Skeletal muscle satellite cell (primary cell): ENCODE results near the gene HGFAC.

ENCODE experiments used
- H3K27me3 ChIP-seq: 2 replicates; pipeline ENCODE4 v1.7.0; 2013; ENCODE audit warnings: low read length; ENCODE audit not compliant: control insufficient read depth, insufficient read depth
- H3K36me3 ChIP-seq: 2 replicates; pipeline ENCODE4 v1.7.0; 2013; ENCODE audit warnings: mild to moderate bottlenecking, control low read depth, low read length; ENCODE audit not compliant: insufficient read depth
- H3K4me1 ChIP-seq: 2 replicates; pipeline ENCODE4 v1.7.0; 2013; ENCODE audit warnings: low read length; ENCODE audit not compliant: control insufficient read depth, insufficient read depth
- H3K4me2 ChIP-seq: 2 replicates; pipeline ENCODE4 v1.7.0; 2013; ENCODE audit warnings: mild to moderate bottlenecking, low read length
- H3K4me3 ChIP-seq: 2 replicates; pipeline ENCODE4 v1.7.0; 2013; ENCODE audit warnings: low read length
- H3K9ac ChIP-seq: 2 replicates; pipeline ENCODE4 v1.7.0; 2013; ENCODE audit warnings: mild to moderate bottlenecking, low read depth, low read length, moderate library complexity
- H3K9me3 ChIP-seq: replicated peaks from 2 replicates; pipeline ENCODE4 v1.7.0; 2013; ENCODE audit warnings: mild to moderate bottlenecking, control low read depth, low read length

Gene HGFAC

DNA sequence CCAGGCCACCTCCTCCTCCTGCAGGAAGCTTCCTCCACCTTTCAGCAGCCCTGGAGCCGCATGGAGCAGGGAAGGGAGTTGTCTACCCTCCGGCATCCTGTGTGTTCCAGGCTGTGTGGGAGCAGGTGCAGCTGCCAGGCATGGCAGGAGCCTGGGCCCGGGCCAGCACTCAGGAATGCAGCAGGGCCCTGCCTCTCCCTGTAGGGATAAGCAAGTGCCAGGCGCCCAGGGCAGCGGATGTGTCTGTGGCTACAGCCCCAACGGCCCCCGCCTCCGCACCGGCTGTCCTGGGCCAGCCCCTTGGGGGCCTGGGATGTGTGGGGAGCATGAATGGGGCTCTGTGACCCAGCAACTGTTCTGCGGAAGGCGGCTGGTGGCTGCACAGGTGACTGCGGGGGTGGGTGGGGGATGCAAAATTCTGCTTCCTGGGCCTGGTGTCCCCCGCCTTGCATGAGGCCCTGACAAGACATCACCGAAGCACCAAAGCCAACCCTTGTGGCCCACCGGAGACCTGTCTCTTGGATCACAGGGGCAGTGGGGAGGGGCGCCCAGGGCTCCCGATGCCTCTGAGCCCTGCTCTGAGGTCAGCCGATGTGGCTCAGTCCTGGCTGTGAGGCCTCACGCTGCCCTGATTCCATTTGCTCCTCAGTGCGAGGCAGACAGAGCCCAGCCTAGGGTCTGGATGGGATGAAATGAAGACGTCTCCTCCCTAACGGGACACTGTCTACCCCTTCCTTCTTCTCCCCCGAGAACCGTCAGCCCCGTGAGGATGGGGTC lies 19.9 kb downstream of the HGFAC start:
- Histone ChIP-seq H3K9me3 (no peaks in the 10 kb centered on the region), H3K4me1 (peaks cover 27% of the 10 kb centered on the region), H3K4me3 (peak overlapping the region; percentile 1), H3K4me2 (peak overlapping the region; percentile 6), H3K9ac (peak overlapping the region; percentile 42), H3K36me3 (no peaks in the 10 kb centered on the region), H3K27me3 (peaks cover 17% of the 10 kb centered on the region)

DNA sequence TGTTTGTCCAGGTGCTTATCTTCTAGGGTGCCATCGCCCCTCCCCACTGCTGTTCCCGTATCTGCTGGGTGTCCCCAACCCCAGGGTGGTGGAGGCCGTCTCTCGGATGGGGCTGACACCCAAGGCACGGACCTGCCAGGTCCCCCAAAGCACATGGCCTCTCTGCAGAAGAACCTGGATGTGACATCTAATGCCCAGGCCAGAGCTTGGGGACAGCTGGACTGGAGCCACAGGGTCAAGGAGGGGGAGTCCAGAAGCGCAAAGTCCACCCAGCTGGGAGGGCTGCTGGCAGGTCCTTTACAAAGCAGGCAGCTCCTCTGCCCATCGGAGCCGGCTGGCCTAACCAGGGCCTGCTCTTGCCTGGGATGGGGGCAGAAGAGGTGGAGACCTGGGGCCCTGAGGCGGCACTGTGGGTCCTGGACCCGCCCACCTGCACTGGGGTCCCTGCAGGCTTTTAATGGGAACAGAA lies 20.6 kb downstream of the HGFAC start:
- peak overlapping the region; percentile 42 for H3K9ac ChIP-seq
- H3K27me3 ChIP-seq = peaks cover 17% of the 10 kb centered on the region
- no peaks in the 10 kb centered on the region for H3K36me3 ChIP-seq
- peak overlapping the region; percentile 60 for H3K4me3 ChIP-seq
- no peaks in the 10 kb centered on the region for H3K9me3 ChIP-seq
- H3K4me2 ChIP-seq = peak overlapping the region; percentile 52
- H3K4me1 ChIP-seq = peaks cover 27% of the 10 kb centered on the region

DNA sequence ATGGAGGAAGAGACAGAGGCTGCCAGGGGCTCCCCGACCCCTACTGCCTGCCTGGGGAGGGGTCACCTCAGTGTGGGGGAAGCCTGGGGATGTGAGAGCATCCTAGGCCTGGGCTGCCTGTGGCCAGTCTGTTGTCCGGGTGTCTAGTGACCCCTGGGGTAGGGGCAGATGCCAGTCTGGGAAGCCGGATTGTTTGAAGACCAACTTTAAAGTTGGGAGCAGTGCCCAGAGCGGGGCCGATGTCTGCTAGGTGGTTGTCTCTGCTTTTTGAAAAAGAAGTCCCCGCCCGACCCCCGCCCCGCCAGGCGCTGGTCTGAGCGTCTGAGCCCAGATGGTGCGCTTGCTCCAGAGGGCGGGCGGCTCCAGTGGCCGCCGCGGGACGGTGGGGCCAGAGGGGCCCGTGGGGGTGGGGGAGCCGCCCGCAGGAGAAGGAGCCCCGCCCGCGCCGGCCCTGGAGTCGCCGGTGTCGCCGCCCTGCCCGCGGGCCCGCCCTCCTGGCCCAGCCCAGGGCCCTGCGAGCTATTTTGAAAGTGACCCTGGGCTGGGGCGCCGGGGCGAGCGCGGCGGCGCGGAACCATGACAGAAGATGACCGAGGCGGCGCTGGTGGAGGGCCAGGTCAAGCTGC lies 21.1 kb downstream of the HGFAC start, which contains the start of gene DOK7:
Gene DOK7, plus strand, starts transcription at position 517 of the 626 bp plus-strand sequence. Its CDS starts 70 bp downstream, at position 587.
- peak within 1 kb of the TSS; percentile 62 for H3K4me3 ChIP-seq
- no peaks in the 10 kb centered on the region for H3K9me3 ChIP-seq
- H3K36me3 ChIP-seq = no peaks in the 10 kb centered on the region
- H3K27me3 ChIP-seq = peaks cover 17% of the 10 kb centered on the region
- H3K9ac ChIP-seq = peak within 1 kb of the TSS; percentile 69
- peak within 1 kb of the TSS; percentile 75 for H3K4me2 ChIP-seq
- peaks cover 27% of the 10 kb centered on the region for H3K4me1 ChIP-seq

DNA sequence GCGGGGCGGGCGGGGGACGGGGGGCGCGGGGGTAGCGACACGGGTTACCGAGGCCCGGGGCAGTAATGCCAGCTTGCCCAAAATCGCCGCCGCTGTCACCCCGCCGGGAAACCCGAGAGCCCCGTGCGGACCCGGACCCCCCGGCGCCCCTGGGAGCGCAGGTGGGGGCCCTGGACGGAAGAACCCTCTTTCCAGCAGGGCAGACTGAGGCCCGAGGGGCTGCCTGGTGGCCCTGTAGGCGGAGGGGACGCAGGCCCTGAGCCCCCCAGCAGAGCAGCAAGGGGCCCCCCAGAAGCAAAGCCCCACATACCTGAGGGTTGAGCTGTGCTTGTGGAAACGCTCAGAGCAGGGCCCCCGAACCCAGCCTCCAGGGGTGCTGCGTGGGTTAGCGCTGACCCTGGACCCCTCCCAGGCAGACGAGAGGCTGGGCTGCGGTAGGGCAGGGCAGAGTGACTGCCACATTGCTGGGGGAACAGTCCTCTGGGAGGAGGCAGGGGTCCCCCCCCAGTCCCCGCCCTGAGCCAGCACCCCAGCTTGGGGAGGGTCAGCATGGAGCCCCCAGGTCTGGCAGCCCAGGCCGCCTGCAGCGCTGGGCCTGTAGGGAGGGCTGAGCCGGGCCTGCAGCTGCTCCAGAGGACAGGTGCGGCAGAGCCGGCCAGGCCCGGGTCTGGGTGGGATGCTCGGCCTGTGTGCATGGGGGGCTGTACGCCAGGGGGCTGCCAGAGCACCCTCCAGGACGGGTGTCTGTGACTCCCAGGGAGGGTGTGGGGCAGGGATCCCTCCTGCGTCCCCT lies 22.0 kb downstream of the HGFAC start:
- Histone ChIP-seq H3K9ac (peak overlapping the region; percentile 69), H3K9me3 (no peaks in the 10 kb centered on the region), H3K4me2 (peak overlapping the region; percentile 75), H3K27me3 (peaks cover 14% of the 10 kb centered on the region), H3K36me3 (no peaks in the 10 kb centered on the region), H3K4me3 (peak overlapping the region; percentile 62), H3K4me1 (peaks cover 27% of the 10 kb centered on the region)

DNA sequence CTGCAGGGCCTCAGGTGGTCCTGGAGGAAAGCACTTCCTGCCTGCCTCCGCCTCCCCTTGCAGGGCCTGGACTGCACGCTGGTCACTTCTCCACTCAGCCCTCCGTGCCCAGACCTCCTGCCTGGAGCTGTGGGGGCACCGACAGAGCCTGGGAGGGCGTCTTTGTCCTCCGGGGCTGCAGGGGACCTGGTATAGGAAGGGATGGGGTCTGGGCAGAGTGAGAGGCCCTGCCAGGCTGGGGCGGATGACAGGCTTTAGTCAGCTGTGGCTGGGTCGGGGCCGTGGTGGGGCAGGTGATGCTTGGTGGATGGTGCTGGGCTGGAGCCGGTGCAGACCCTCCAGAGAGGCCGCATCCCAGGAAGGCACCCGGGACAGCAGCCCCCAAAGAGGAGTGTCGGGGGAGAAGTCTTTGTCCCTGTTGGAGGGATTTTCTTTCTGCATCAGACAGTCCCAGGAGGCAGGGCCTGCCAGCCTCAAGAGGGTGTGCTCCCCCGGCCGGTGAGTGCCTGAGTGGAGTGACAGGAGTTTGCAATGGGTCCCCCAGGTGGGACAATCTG lies 22.7 kb downstream of the HGFAC start:
- Histone ChIP-seq H3K4me1 (peaks cover 27% of the 10 kb centered on the region), H3K4me3 (peak overlapping the region; percentile 62), H3K27me3 (peaks cover 14% of the 10 kb centered on the region), H3K9me3 (no peaks in the 10 kb centered on the region), H3K36me3 (no peaks in the 10 kb centered on the region), H3K4me2 (peak overlapping the region; percentile 75), H3K9ac (peak overlapping the region; percentile 29)

DNA sequence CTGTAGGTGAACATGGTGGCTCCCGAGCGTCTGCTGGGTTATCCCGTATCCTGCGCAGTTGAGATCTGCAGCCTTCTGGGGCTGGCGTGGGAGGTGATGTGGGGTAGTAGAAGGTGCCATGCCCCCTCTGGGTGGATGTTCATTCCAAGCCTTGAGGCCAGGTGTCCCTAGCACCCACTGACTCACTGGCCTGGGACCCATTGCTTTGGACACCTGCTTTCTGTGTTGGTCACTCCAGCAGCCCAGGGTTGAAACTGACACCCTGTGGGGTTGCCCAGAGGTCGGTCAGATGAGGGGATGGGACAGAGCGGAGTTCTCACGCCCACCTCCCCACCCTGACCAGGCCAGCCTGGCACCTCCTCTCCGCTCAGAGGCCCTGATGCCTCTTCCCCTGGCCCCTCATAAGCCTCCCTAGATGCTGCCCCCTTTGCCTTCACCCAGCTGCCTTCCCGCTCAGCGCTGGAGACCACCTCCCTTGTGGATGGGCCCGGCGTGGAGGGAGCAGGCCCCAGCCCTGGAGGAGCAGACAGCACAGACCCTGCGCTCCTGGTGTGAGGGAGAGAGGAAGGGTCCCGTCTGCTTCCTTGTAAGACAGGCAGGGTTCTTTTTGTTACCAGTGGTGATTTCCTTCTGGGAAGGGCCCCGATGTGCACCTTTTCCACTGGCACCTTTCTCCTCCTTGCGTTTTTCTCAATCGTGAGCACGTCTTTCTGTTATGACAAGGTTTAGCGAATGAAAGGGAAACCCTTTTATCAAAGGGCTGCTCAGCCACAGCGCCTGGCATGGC lies 23.3 kb downstream of the HGFAC start:
- H3K4me1 ChIP-seq = peaks cover 27% of the 10 kb centered on the region
- H3K27me3 ChIP-seq = peaks cover 14% of the 10 kb centered on the region
- peak overlapping the region; percentile 75 for H3K4me2 ChIP-seq
- no peaks in the 10 kb centered on the region for H3K9me3 ChIP-seq
- H3K36me3 ChIP-seq = no peaks in the 10 kb centered on the region
- no peak overlapping the region for H3K9ac ChIP-seq
- peak overlapping the region; percentile 62 for H3K4me3 ChIP-seq

DNA sequence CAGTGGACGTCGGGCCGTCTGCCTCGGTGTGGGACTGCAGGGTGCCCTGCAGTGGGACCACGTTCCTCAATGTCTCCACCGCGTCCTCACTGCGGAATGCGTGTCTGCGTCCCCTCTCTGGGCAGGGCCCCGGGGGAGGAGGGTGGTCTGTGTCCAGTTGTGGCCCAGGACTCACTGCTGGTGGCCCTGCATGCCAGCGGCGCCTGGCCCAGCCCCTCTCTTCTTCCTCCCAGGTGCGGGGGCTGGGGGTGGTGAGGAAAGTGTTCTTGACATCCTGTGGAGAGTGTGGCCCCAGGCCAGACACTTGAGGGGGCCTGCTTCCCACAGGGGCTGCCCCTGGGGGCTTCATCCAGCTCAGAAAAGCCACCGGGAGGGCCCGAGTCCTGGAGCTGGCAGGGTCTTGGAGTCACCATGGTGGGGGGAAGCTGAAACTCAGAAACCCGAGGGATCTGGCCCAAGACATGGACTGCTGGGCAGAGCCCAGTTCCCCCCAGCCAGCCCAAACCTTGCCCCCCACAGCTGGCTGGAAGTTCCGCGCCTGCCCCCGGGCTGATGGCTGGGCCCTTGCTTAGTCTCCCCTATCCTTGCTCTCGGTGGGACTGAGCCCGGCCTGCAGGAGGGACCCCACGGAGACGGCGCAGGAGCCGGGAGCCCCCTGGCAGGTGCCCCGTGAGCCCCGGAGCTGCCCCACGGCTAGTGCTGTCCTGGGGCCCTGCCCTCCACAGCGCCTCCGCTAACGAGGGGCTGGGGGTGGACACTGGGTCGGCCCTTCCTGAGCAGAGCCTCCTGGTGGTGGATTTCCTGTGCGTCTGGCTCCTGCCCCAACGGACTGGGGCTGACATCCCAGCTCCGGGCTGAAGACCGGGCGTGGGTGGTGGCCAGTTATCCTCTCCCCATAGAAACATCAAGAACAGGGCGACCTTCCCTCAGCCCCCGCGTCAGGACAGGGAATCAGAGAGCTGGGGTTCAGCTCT lies 24.2 kb downstream of the HGFAC start:
- Histone ChIP-seq H3K27me3 (peaks cover 14% of the 10 kb centered on the region), H3K36me3 (no peaks in the 10 kb centered on the region), H3K9me3 (no peaks in the 10 kb centered on the region), H3K4me2 (no peak overlapping the region), H3K4me1 (peaks cover 25% of the 10 kb centered on the region), H3K4me3 (no peak overlapping the region), H3K9ac (no peak overlapping the region)

DNA sequence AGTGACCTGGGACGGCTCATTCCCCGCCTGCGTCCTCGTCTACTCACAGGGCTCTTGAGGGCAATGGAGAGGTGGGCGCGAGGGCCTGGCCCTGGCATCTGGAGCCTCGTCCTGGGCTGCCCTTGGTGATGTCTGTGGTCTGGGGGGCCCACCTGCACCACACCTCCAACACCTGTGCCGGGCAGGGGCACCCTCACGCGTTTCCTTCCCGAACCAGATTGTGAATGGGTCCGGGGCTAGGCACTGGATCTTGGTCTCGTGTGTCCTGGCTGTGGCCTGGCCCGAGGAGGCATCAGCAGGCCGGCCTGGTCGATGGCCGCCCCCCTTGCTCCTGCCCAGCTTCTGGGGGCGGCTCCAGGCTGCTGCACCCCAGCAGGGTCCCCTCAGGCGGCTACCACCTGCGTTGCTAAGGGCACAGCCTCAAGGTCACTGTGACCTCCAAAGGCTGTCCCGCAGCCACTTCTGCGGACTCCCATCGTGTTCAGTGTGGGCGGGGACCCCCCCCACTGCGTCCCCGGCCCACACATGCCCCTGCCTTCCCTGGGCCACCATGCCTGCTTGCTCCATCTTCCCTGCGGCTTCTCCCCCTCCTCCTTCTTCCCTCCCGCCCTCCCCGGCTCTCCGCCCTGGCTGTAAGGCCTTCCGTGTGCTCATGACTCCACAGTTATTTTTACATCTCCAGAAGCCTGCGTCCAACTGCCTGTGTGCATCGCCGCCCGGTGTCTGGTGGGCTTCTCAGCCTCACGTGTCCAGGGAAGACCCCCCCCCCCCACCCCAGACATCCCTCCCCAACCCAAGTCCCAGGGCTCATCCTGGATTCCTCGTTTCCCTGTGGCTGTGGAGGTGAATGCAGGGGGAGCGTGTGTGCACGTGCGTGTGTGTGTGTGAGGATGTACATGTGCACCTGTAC lies 25.2 kb downstream of the HGFAC start:
- Histone ChIP-seq H3K4me1 (peaks cover 15% of the 10 kb centered on the region), H3K4me2 (no peak overlapping the region), H3K9ac (no peak overlapping the region), H3K9me3 (no peaks in the 10 kb centered on the region), H3K27me3 (peaks cover 14% of the 10 kb centered on the region), H3K36me3 (no peaks in the 10 kb centered on the region), H3K4me3 (no peak overlapping the region)

DNA sequence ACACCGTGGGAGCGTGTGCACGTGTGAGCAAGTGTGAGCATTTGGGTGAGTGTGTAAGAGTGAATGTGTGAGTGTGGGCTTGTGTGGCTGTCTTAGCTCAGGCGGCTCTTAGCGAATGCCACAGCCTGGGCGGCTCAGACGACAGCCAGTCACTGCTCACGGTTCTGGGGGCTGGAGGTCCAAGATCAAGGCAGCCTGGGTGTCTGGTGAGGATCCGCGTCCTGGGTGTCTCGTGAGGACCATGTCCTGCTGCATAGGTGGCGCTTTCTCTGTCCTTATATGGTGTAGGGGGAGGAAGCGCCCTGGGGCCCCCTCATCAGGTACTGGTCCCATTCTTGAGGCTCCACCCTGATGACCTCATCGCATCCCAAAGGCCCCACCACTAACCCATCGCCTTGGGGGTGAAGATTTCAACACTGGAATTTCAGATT lies 25.8 kb downstream of the HGFAC start:
- no peak overlapping the region for H3K4me2 ChIP-seq
- H3K27me3 ChIP-seq = peaks cover 7% of the 10 kb centered on the region
- H3K36me3 ChIP-seq = no peaks in the 10 kb centered on the region
- no peak overlapping the region for H3K4me3 ChIP-seq
- H3K9ac ChIP-seq = no peak overlapping the region
- H3K4me1 ChIP-seq = peaks cover 9% of the 10 kb centered on the region
- H3K9me3 ChIP-seq = no peaks in the 10 kb centered on the region
